A549 (cell line): Measurements from ENCODE around the gene COPS9. TPM values are rescaled to one million over a fixed set of nuclear protein-coding genes. Genes with fewer than 3 reads are reported as not detected.

Experiments used
- ATAC-seq, 2 experiments: fragments of 200-7000 bp in 1 of 2; fragments of >200 bp in 1 of 2; cut with Nextera tagmentation in 1 of 2; cut with Tn5 transposase in 1 of 2; 3 replicates each; pipeline versions ENCODE4 v1.8.0 to v1.9.1; 2018 to 2020; ENCODE audit warnings: mild to moderate bottlenecking in 1 of 2, moderate library complexity in 1 of 2
- CTCF ChIA-PET: fragments of 300-600 bp; sonication (Branson Sonifier 250); formaldehyde crosslinking; extraction: SDS; loops from one replicate; lab custom pipeline; 2021; ENCODE audit warnings: antibody characterized with exemption, inconsistent platforms; lab: Yijun Ruan, JAX
- POLR2A ChIA-PET: fragments of 350-600 bp; formaldehyde crosslinking; extraction: SDS; loops from one replicate; lab custom pipeline; 2021; ENCODE audit warnings: antibody characterized with exemption, inconsistent platforms; lab: Yijun Ruan, JAX
- DNase-seq, 2 experiments: peaks; one replicate each; pipeline versions ENCODE4 v3.0.0 to v3.0.0-alpha.2; 2011 to 2016; ENCODE audit warnings: low read depth in 1 of 2, low spot score in 1 of 2
- FAIRE-seq: peaks from 2 replicates; lab custom pipeline; 2011; peaks lifted over from hg19 to GRCh38; lab: Jason Lieb, UNC
- H3K27ac ChIP-seq, 2 experiments: fragments of >200 bp; sonication (Bioruptor Twin); formaldehyde crosslinking; 3 replicates each; pipeline ENCODE4 v1.5.1; 2016 to 2017
- H3K4me1 ChIP-seq: fragments of >200 bp; sonication (Bioruptor Twin); formaldehyde crosslinking; 3 replicates; pipeline ENCODE4 v1.6.1; 2016
- H3K4me2 ChIP-seq: fragments of >200 bp; sonication (Bioruptor Twin); formaldehyde crosslinking; 3 replicates; pipeline ENCODE4 v1.6.1; 2016
- H3K4me3 ChIP-seq: fragments of >200 bp; sonication (Bioruptor Twin); formaldehyde crosslinking; 3 replicates; pipeline ENCODE4 v1.5.1; 2016
- H3K9me3 ChIP-seq: fragments of >200 bp; sonication (Bioruptor Twin); formaldehyde crosslinking; 3 replicates; pipeline ENCODE4 v1.6.1; 2016
- CBX2 ChIP-seq: fragments of 200-600 bp; sonication (generic); IDR thresholded peaks from 2 replicates; pipeline ENCODE4 v1.6.1; 2016; ENCODE audit warnings: low read depth, mild to moderate bottlenecking, borderline replicate concordance
- CEBPB ChIP-seq, 2 experiments: fragments of >200 bp in 1 of 2; sonication (Bioruptor Twin) in 1 of 2; formaldehyde crosslinking in 1 of 2; IDR thresholded peaks; 2 replicates each; pipeline ENCODE4 v1.6.1; 2012 to 2016
- CHD2 ChIP-seq: fragments of 150-350 bp; IDR thresholded peaks from 2 replicates; pipeline ENCODE4 v1.6.1; 2014; ENCODE audit warnings: low read length; ENCODE audit not compliant: partially characterized antibody
- CHD4 ChIP-seq: fragments of 200-600 bp; sonication (generic); IDR thresholded peaks from 2 replicates; pipeline ENCODE4 v1.6.1; 2016; ENCODE audit warnings: antibody characterized with exemption, mild to moderate bottlenecking, borderline replicate concordance
- EHF ChIP-seq: fragments of 250-450 bp; sonication (Bioruptor Pico); IDR thresholded peaks from 2 replicates; pipeline ENCODE4 v1.5.0; 2020; ENCODE audit warnings: mild to moderate bottlenecking
- FOSL2 ChIP-seq, 2 experiments: fragments of 450-650 bp in 1 of 2; fragments of >200 bp in 1 of 2; sonication (Bioruptor Twin) in 1 of 2; formaldehyde crosslinking; IDR thresholded peaks; 2 replicates each; pipeline versions ENCODE4 v1.5.0 to v1.6.1; 2016 to 2020; ENCODE audit warnings: mild to moderate bottlenecking in 1 of 2, moderate library complexity in 1 of 2
- HOXA7 ChIP-seq: fragments of 250-450 bp; sonication (Bioruptor Pico); IDR thresholded peaks from 2 replicates; pipeline ENCODE4 v1.5.0; 2020; ENCODE audit warnings: mild to moderate bottlenecking, moderate library complexity
- HOXB5 ChIP-seq: fragments of 250-450 bp; sonication (Bioruptor Pico); IDR thresholded peaks from 2 replicates; pipeline ENCODE4 v1.5.0; 2020; ENCODE audit warnings: mild to moderate bottlenecking, moderate library complexity
- JUNB ChIP-seq: fragments of >200 bp; sonication (Bioruptor Twin); formaldehyde crosslinking; IDR thresholded peaks from 2 replicates; pipeline ENCODE4 v1.6.1; 2016
- MAZ ChIP-seq: fragments of 150-350 bp; IDR thresholded peaks from 2 replicates; pipeline ENCODE4 v1.6.1; 2014; ENCODE audit warnings: antibody characterized with exemption, low read depth, low read length, borderline replicate concordance
- MYC ChIP-seq: IDR thresholded peaks from 2 replicates; pipeline ENCODE4 v1.6.1; 2012; ENCODE audit warnings: mild to moderate bottlenecking, inconsistent platforms, low read length, improper control_type of control experiment, borderline replicate concordance
- NFE2L2 ChIP-seq: fragments of 150-350 bp; conservative IDR thresholded peaks from 2 replicates; pipeline ENCODE4 v1.6.1; 2014; ENCODE audit warnings: low read length
- POLR2A ChIP-seq: IDR thresholded peaks from 2 replicates; pipeline ENCODE4 v1.6.1; 2012; ENCODE audit warnings: mild to moderate bottlenecking, low read length
- POLR2AphosphoS2 ChIP-seq: conservative IDR thresholded peaks from 2 replicates; pipeline ENCODE4 v1.6.1; 2012; ENCODE audit warnings: low read length, improper control_type of control experiment, inconsistent platforms
- RAD21 ChIP-seq, 2 experiments: fragments of >200 bp in 1 of 2; sonication (Bioruptor Twin) in 1 of 2; formaldehyde crosslinking in 1 of 2; IDR thresholded peaks in 1 of 2; conservative IDR thresholded peaks in 1 of 2; 2 replicates in 1 of 2; 3 replicates in 1 of 2; pipeline ENCODE4 v1.6.1; 2012 to 2018; ENCODE audit warnings: inconsistent platforms in 1 of 2
- RARB ChIP-seq: fragments of 250-450 bp; sonication (Bioruptor Pico); IDR thresholded peaks from 2 replicates; pipeline ENCODE4 v1.8.0; 2021; ENCODE audit warnings: mild to moderate bottlenecking, moderate library complexity
- RCOR1 ChIP-seq: fragments of 150-350 bp; IDR thresholded peaks from 2 replicates; pipeline ENCODE4 v1.6.1; 2014; ENCODE audit warnings: antibody characterized with exemption, low read length, low read depth
- RFX5 ChIP-seq: fragments of 450-650 bp; IDR thresholded peaks from 2 replicates; pipeline ENCODE4 v1.7.1; 2014; ENCODE audit warnings: antibody characterized with exemption, mild to moderate bottlenecking, moderate library complexity
- SMC3 ChIP-seq: fragments of >200 bp; sonication (Bioruptor Twin); formaldehyde crosslinking; IDR thresholded peaks from 3 replicates; pipeline ENCODE4 v1.6.1; 2018; ENCODE audit warnings: inconsistent platforms
- SREBF2 ChIP-seq: fragments of 450-650 bp; IDR thresholded peaks from 2 replicates; pipeline ENCODE4 v1.6.1; 2014; ENCODE audit warnings: mild to moderate bottlenecking, moderate library complexity
- TP53 ChIP-seq: fragments of 250-450 bp; sonication (Bioruptor Pico); IDR thresholded peaks from 2 replicates; pipeline ENCODE4 v1.5.0; 2021; ENCODE audit warnings: mild to moderate bottlenecking, moderate library complexity
- ZFP36 ChIP-seq: fragments of 450-650 bp; IDR thresholded peaks from 2 replicates; pipeline ENCODE4 v1.6.1; 2014; ENCODE audit warnings: borderline replicate concordance; ENCODE audit not compliant: partially characterized antibody
- ZNF302 ChIP-seq: fragments of 250-450 bp; sonication (Bioruptor Pico); IDR thresholded peaks from 2 replicates; pipeline ENCODE4 v1.9.0; 2021; ENCODE audit warnings: inconsistent platforms, mild to moderate bottlenecking, moderate library complexity
- ZSCAN20 ChIP-seq: fragments of 250-450 bp; sonication (Bioruptor Pico); IDR thresholded peaks from 2 replicates; pipeline ENCODE4 v1.8.0; 2022; ENCODE audit warnings: mild to moderate bottlenecking, moderate library complexity
- WGBS: methylation state at CpG from one replicate; pipeline ENCODE4 v1.1.6; 2017; ENCODE audit errors: missing lambda C conversion rate; 5-methylcytosine and 5-hydroxymethylcytosine counted together
- polyA plus RNA-seq, 4 experiments: library from polyadenylated mRNA; depleted of rRNA in 3 of 4; stranded (reverse); fragments of >200 nt; fragmentation: RNase III in 1 of 4; extraction: RNeasy Plus Mini Kit Qiagen cat#74134 plus additional on column Dnase treatment in 1 of 4; gene quantifications; 2 replicates in 3 of 4; 3 replicates in 1 of 4; pipeline ENCODE4 v1.2.3, GENCODE V29; 2011 to 2017
- TF ChIP-seq, protein P1 (sequence below): fragments of 450-650 bp; IDR thresholded peaks from 2 replicates; pipeline ENCODE4 v1.6.1; 2014; ENCODE audit warnings: antibody characterized with exemption
- TF ChIP-seq, protein P2 (sequence below): fragments of 150-350 bp; IDR thresholded peaks from 2 replicates; pipeline ENCODE4 v1.6.1; 2014; ENCODE audit warnings: low read depth, mild to moderate bottlenecking, low read length
- TF ChIP-seq, protein P3 (sequence below): fragments of 250-450 bp; sonication (Bioruptor Pico); IDR thresholded peaks from 2 replicates; pipeline ENCODE4 v1.5.0; 2021; ENCODE audit warnings: mild to moderate bottlenecking, moderate library complexity, borderline replicate concordance
- TF ChIP-seq, protein P4 (sequence below): fragments of >200 bp; sonication (Bioruptor Twin); formaldehyde crosslinking; IDR thresholded peaks from 2 replicates; pipeline ENCODE4 v1.6.1; 2016

Gene COPS9
- polyA plus RNA-seq, 2 of the 4 experiments (the other 2 are of a cell fraction) = 321 to 356 TPM

DNA sequence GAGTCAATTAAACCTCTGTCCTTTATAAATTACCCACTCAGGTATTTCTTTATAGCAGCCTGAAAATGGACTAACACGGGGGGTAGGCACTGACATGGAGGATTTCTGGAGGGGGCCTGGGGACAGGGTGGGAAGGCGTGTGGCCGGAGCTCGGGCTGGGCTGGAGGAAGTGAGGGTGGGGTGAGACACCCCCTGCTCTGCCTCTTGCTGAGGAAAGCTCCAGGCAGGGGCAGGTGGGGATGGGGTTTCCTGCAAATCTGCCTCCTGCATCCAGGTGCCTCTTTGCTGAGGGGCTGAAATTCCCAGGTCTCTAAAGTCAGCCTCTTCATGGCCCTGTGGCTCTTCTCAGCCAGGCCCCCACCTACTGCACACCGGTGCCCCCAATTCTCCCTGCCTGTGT, 30.1 kb upstream of the COPS9 start:
- no peak overlapping the region for H3K4me3 ChIP-seq
- no peaks in the 10 kb centered on the region for H3K9me3 ChIP-seq
- POLR2A ChIA-PET = no interaction called here
- H3K4me1 ChIP-seq = no peaks in the 10 kb centered on the region
- CTCF ChIA-PET = interaction anchor here (0.5 to 1.7 kb wide), 3 partner anchors 16 to 152 kb away, joined by 3 to 5 read pairs (median 3); no protein-coding TSS in a partner anchor
- FAIRE-seq (no peak), ATAC-seq (no peak), DNase-seq (no peak)
- WGBS = 38% methylated on average over 4 of the region's 5 CpGs
- H3K27ac ChIP-seq = no peak overlapping the region
- no peak for TF ChIP-seq TP53 (CRISPR knock-in tag)
- no peak for TF ChIP-seq SMC3
- no peak for TF ChIP-seq ZNF302 (CRISPR knock-in tag)
- no peak for TF ChIP-seq RCOR1
- no peak for TF ChIP-seq SREBF2
- no peak for TF ChIP-seq CBX2
- no peak for TF ChIP-seq HOXB5 (CRISPR knock-in tag)
- no peak for TF ChIP-seq ZFP36
- TF ChIP-seq CHD4 = no peak
- TF ChIP-seq, protein P1, sequence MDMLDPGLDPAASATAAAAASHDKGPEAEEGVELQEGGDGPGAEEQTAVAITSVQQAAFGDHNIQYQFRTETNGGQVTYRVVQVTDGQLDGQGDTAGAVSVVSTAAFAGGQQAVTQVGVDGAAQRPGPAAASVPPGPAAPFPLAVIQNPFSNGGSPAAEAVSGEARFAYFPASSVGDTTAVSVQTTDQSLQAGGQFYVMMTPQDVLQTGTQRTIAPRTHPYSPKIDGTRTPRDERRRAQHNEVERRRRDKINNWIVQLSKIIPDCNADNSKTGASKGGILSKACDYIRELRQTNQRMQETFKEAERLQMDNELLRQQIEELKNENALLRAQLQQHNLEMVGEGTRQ = no peak
- TF ChIP-seq, protein P2, sequence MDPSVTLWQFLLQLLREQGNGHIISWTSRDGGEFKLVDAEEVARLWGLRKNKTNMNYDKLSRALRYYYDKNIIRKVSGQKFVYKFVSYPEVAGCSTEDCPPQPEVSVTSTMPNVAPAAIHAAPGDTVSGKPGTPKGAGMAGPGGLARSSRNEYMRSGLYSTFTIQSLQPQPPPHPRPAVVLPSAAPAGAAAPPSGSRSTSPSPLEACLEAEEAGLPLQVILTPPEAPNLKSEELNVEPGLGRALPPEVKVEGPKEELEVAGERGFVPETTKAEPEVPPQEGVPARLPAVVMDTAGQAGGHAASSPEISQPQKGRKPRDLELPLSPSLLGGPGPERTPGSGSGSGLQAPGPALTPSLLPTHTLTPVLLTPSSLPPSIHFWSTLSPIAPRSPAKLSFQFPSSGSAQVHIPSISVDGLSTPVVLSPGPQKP = no peak
- no peak for TF ChIP-seq CEBPB (IDR thresholded peaks at IDR 0.05)
- no peak for TF ChIP-seq RFX5
- no peak for TF ChIP-seq CHD2
- no peak for TF ChIP-seq FOSL2 (IDR thresholded peaks at IDR 0.05)
- no peak for TF ChIP-seq FOSL2 (CRISPR knock-in tag; IDR thresholded peaks at IDR 0.05)
- no peak for TF ChIP-seq EHF (CRISPR knock-in tag)
- TF ChIP-seq NFE2L2 = no peak
- no peak for TF ChIP-seq ZSCAN20 (CRISPR knock-in tag)
- no peak for TF ChIP-seq HOXA7 (CRISPR knock-in tag)
- no peak for TF ChIP-seq MYC
- no peak overlapping the region for H3K4me2 ChIP-seq

DNA sequence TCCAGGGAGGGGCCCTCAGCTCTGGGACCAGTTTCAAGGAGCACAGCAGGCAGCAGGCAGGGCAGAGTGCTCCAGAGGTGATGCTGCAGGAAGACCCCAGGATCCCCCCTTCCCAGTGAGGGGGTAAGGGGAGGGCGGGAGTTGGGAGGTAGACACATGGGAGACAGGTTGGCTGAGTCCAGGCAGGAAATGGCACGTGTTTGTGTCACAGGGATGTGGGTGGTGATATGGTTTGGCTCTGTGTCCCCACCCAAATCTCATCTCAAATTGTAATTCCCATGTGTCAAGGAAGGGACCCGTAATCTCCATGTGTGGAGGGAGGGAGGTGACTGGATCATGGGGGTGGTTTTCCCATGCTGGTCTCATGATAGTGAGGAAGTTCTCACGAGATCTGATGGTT, 29.6 kb upstream of the COPS9 start:
- DNase-seq (no peak), FAIRE-seq (no peak), ATAC-seq (no peak)
- ChIA-PET CTCF (interaction anchor here (1.7 kb wide), 1 partner anchor 16 kb away, joined by 5 read pairs; no protein-coding TSS in a partner anchor), POLR2A (no interaction called here)
- 3% methylated on average over 4 of the region's 4 CpGs for WGBS
- no peak overlapping the region for H3K4me2 ChIP-seq
- H3K4me3 ChIP-seq = no peak overlapping the region
- H3K27ac ChIP-seq = no peak overlapping the region
- TF ChIP-seq POLR2A (no peak), RAD21 (conservative IDR thresholded peaks at IDR 0.05 in 1 of 2, IDR thresholded peaks at IDR 0.05 in 1 of 2) (no peak)
- no peaks in the 10 kb centered on the region for H3K9me3 ChIP-seq
- H3K4me1 ChIP-seq = no peaks in the 10 kb centered on the region

DNA sequence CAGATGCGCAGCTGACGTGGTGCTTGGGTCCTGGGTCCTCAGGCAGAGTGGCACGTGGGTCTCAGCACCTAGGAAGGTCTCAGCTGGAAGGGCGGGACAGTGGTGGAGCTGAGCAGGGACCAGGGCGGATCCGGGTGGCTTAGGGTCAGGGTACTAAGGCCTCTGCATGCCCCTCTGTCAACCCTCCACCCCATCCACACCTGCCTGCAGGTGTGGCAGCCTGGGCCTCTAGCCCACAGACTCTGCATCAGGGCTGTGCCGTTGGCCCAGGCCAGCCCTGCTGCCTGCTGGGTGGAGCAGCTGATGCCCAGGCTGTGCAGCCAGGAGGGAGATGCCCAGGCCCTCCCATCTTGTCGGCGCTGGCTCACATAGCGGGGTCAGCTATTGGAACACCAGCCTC, 28.9 kb upstream of the COPS9 start:
- TF ChIP-seq, protein P3, sequence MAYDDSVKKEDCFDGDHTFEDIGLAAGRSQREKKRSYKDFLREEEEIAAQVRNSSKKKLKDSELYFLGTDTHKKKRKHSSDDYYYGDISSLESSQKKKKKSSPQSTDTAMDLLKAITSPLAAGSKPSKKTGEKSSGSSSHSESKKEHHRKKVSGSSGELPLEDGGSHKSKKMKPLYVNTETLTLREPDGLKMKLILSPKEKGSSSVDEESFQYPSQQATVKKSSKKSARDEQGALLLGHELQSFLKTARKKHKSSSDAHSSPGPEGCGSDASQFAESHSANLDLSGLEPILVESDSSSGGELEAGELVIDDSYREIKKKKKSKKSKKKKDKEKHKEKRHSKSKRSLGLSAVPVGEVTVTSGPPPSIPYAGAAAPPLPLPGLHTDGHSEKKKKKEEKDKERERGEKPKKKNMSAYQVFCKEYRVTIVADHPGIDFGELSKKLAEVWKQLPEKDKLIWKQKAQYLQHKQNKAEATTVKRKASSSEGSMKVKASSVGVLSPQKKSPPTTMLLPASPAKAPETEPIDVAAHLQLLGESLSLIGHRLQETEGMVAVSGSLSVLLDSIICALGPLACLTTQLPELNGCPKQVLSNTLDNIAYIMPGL (CRISPR knock-in tag) = no peak
- TF ChIP-seq JUNB = no peak
- no peak for TF ChIP-seq MAZ
- TF ChIP-seq, protein P4, sequence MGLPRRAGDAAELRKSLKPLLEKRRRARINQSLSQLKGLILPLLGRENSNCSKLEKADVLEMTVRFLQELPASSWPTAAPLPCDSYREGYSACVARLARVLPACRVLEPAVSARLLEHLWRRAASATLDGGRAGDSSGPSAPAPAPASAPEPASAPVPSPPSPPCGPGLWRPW = no peak
- TF ChIP-seq POLR2AphosphoS2 = no peak
- TF ChIP-seq CHD4 = no peak
- TF ChIP-seq POLR2A = no peak
- no peak for TF ChIP-seq CBX2
- TF ChIP-seq RCOR1 = no peak
- TF ChIP-seq SREBF2 = no peak
- TF ChIP-seq RARB (CRISPR knock-in tag) = no peak
- Histone ChIP-seq H3K27ac (no peak overlapping the region), H3K4me2 (no peak overlapping the region), H3K9me3 (no peaks in the 10 kb centered on the region), H3K4me1 (no peaks in the 10 kb centered on the region), H3K4me3 (no peak overlapping the region)
- ChIA-PET CTCF (interaction anchor here (1.7 kb wide), 1 partner anchor 15 kb away, joined by 5 read pairs; no protein-coding TSS in a partner anchor), POLR2A (no interaction called here)
- ATAC-seq (no peak), FAIRE-seq (no peak), DNase-seq (no peak)
- WGBS = 24% methylated on average over 9 of the region's 10 CpGs
